NOMO-1 treated with dmso at 0.1 percent for 144 hours (cell line): ENCODE data around the gene ROBO1.

Experiments used
- DNase-seq: peaks from one replicate; lab custom pipeline; 2025; ENCODE audit not compliant: unreplicated experiment; lab: John Stamatoyannopoulos, UW

The ROBO1 gene

DNA sequence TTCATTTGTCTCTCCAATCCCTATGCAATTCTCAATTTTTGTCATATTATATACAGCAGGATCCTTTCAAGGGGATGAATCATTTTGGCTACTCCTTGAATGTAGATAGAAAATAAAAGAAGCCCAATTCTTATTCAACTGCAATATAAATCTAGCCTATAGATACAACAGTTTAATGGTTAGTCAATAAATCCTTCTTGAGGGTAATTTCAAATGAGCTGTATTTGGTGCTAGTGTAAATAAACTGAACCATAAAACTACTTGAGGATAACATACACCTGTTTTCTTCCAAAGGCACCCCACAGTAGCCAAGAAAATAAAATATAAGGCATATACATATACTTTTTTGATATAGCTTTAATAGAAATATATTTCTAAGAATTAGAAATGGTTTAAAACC lies 830.3 kb downstream of the ROBO1 start:
- no peak for DNase-seq

GRCh38 chr3:78927759-78928158 lies 840.0 kb downstream of the ROBO1 start:
- no peak for DNase-seq

DNA sequence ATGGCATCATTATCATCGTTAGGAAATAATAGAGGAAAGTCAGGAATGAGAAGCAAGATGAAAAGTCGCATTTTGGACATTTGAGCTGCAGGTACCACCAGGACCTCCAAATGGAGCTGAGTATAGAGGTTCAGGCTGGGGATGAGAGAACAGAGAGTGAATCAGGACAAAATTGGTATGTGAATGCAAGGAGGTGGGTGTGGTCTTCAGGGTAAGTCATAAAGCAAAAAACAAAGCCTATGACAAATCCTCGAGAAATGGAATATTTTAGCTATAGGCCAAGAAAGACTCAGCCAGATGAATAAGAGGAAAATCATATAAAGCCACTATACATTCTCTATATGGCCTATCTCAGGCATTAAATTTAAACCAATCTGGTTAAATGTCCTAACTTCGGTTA lies 841.3 kb downstream of the ROBO1 start:
- DNase-seq = no peak

- DNase-seq = no peak
Measured at GRCh38 chr3:78924711-78925110, 843.1 kb downstream of the ROBO1 start.

- DNase-seq = no peak
Measured at GRCh38 chr3:78919021-78919755, 848.6 kb downstream of the ROBO1 start.

DNA sequence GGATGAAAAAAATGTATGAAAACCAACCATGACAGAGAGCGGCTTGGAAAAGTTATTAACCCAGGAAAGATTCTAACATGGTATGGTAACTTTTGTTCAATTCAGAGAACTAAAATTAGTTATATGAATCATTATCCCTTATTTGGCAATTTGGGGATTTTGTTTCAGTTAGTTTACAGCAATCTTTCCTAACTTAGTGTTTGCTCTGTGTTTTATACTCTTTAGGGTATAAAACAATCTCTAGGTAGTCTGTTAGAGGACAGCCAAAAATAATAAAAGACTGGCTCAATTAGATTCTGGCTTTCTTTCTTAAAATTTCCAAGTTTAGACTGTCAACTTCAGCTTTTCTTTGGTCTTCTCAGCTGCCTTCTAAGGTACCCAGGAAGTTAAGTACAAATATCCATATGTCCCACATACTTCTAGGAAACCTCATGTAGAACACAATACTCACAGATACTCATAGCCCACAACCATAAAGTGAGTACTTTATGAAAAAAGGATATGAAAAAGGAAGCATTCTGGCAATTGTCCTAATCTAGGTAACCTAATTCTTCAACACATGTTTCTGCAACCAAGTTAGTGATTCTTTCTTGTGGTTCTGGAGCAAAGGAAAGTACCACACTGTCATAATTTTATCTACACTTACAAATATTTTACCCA lies 849.3 kb downstream of the ROBO1 start:
- DNase-seq = no peak

DNA sequence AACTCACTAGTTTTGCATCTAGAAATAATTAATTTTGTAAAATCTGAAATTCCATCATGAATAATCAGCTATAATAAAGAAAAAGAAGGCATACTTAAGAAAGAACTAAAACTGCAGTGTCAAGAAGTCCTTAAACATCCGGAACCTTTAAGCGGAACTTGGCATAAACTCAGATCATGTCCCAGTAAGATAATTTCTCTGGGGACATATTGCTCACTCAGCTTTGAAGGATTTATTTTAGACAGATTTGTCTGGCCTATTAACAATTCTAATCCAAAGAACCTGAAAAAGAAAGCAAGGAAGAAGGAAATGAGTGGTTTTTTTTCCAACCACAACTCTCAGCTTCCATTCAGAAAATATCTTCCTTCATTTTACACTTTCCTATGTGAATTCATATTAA lies 850.3 kb downstream of the ROBO1 start:
- no peak for DNase-seq

- DNase-seq = no peak
Measured at GRCh38 chr3:78913711-78914110, 854.1 kb downstream of the ROBO1 start.

DNA sequence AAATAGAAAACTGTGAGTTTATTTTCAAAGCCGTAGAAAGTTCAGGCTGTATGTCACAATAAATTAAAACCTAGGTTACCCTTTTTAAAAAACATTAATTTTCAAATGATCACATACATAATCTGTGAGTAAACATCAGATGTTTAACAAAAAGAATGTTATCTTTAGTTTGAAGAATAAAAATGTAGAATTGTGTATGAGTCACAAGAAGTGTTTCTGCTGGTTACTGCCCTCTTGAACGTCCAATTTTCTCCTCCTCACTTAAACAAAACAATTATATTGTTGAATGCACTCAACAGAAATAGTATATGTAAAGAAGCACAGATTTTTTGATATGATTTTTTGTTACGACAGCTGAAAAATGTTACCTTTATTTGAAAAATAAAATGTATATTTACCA lies 855.1 kb downstream of the ROBO1 start:
- DNase-seq = no peak

- DNase-seq = no peak
Measured at GRCh38 chr3:78912259-78912658, 855.5 kb downstream of the ROBO1 start.

DNA sequence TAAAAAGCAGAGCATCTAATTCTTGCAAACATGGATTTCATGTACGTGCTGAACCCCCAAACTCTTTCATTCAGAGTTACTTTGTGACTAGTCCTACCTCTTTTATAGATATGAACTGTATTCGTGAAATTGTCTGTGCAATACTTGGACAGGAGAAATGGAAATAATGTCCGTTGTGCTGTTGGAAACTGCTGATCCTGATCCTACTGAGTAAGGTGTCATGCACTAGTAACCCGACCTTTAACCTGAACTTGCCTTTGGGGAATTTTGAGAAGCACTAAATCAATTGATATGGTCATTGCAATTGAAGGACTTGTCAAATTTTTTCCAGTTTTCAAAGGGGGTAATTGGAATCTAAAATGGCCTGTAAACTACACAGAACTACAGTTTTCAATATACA lies 856.4 kb downstream of the ROBO1 start:
- no peak for DNase-seq

- DNase-seq = no peak
Measured at GRCh38 chr3:78908236-78908635, 859.6 kb downstream of the ROBO1 start.

- no peak for DNase-seq
Measured at GRCh38 chr3:78907367-78907766, 860.4 kb downstream of the ROBO1 start.

DNA sequence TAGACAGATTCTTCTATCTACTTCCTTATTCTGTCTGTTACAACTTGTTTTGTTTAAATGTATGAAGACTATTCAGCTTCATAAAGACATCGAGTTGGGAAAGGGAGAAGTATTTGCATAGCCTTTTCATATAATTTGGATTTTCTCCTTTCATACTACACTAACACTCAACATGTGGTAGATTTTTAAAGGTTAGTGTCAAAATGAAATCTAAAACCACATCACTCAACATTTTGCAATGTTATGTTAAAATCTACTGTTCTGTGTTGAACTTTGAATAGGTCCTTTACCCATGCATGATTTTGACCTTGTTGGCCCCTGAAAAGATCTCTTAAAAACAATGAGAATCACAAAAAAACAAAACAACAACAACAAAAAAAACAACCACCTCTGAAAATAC lies 860.9 kb downstream of the ROBO1 start:
- DNase-seq = no peak

DNA sequence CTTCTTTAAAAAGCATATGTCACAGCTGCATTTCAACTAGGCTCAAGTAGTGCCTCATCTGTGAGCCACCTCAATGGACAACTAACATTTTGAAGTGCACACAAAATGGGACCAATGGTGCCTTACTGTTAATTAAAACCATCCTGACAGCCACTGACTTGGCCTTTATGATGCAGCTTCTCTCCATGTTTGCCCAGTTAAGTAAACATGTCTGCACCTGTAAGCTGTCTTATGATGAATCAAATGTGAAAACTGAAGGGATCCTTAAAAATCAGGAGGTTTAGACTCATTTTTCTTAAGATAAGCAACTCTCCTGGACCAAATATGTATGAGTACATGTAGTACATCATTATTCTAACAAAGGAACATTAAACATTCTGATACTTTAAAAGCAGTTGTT lies 861.6 kb downstream of the ROBO1 start:
- no peak for DNase-seq

DNA sequence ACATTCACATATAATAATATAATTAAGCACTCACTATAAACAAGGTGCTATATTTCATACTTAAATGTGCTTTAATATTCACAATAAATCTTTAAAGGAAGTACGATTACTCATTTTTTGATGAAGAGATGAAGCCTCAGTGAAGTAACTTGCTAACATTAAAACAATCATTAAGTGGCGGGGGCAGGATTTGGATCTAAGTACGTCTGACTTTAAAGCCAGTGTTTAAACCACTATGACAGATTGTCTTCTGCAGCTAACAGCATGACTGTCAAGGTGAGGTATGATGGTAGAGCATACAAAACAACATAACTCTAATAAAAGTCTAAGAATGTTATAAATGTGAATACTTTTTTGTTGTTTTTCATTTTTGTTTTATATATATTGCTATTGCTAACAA lies 862.1 kb downstream of the ROBO1 start:
- DNase-seq = no peak

- no peak for DNase-seq
Measured at GRCh38 chr3:78901544-78901943, 866.3 kb downstream of the ROBO1 start.

DNA sequence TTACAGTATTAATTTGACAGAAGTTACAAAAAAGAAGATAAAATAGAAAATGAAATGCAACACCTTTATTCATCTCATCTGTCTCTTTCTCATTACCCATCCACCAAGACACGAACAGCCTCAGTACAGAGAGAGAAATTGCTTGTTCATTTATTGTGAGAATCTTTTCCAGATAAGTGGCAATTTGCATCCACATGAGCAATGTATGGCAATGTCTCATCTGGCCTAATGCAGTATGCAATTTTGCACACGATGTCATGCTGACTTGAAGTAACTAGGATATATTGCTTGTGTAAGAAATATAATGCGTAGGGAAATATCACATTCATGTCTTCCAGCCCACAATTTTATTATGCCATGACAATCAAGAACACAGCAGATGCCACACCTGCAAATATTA lies 866.9 kb downstream of the ROBO1 start:
- no peak for DNase-seq

- no peak for DNase-seq
Measured at GRCh38 chr3:78900426-78900825, 867.4 kb downstream of the ROBO1 start.

DNA sequence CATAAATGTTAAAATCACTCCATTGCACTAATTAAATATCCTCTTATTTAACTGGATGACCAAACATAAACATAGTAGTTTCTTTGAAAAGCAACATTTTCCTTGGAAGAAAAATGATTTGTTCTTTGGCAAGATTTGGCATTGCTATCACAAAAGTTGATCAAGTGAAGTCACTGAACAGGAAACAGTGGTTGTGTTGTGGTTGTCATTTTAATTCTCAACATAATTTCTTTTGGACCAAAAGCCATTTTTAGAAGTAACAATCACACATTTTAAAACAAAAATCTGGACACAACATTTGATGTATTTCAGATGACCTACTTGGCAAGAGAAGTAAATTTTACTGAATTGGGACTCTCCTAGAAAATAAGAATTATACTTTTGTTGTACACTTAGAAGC lies 872.3 kb downstream of the ROBO1 start:
- no peak for DNase-seq

GRCh38 chr3:78894787-78895186 lies 873.0 kb downstream of the ROBO1 start:
- DNase-seq = no peak

DNA sequence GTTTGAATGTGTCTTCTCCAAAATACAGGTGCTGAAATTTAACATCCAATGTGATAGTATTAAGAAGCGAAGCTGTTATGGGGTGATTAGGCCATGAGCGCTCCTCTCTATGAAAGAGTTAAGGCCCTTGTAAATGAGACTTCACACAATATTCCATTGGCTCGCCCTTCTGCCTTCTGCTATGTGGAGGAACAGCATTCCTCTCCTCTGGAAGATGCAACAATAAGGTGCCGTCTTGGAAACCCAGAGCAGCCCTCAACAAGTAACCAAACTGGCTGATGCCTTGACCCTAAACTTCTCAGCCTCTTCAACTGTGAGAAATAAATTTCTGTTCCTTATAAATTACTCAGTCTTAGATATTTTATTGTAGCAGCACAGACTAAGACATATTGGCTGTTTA lies 874.6 kb downstream of the ROBO1 start:
- no peak for DNase-seq

- DNase-seq = no peak
Measured at GRCh38 chr3:78889348-78889747, 878.5 kb downstream of the ROBO1 start.
